UCSD-AML1 (cell line): ENCODE data around the gene TMEM115.

Source experiments
- DNase-seq: peaks from one replicate; lab custom pipeline; 2025; ENCODE audit not compliant: unreplicated experiment; lab: John Stamatoyannopoulos, UW

Gene TMEM115

GRCh38 chr3:50378024-50378423, 18.7 kb upstream of the TMEM115 start:
- DNase-seq, result no peak

- no peak for DNase-seq
Measured at GRCh38 chr3:50375258-50375931, 16.1 kb upstream of the TMEM115 start.

- DNase-seq, result no peak
Measured at GRCh38 chr3:50374363-50375257, 15.3 kb upstream of the TMEM115 start.

GRCh38 chr3:50373146-50374051, 14.1 kb upstream of the TMEM115 start:
- no peak for DNase-seq

GRCh38 chr3:50372349-50372748, 13.0 kb upstream of the TMEM115 start:
- no peak for DNase-seq

- DNase-seq, result peak; percentile 29
Measured at GRCh38 chr3:50371133-50371685, 11.9 kb upstream of the TMEM115 start.

GRCh38 chr3:50370594-50370993, 11.3 kb upstream of the TMEM115 start:
- DNase-seq, result peak; percentile 68

GRCh38 chr3:50369012-50369670, 9.8 kb upstream of the TMEM115 start:
- peak; percentile 23 for DNase-seq

- no peak for DNase-seq
Measured at GRCh38 chr3:50365842-50366220, 6.5 kb upstream of the TMEM115 start.

GRCh38 chr3:50365080-50365841, 5.9 kb upstream of the TMEM115 start:
- DNase-seq, result peak; percentile 41

- DNase-seq, result no peak
Measured at GRCh38 chr3:50364573-50365079, 5.3 kb upstream of the TMEM115 start.

- no peak for DNase-seq
Measured at GRCh38 chr3:50359760-50360110, 414 bp upstream of the TMEM115 start.

- no peak for DNase-seq
Measured at GRCh38 chr3:50358355-50358910, 888 bp downstream of the TMEM115 start.

- DNase-seq, result no peak
Measured at GRCh38 chr3:50357481-50357880, 1.8 kb downstream of the TMEM115 start.

GRCh38 chr3:50356553-50356952, 2.8 kb downstream of the TMEM115 start:
- DNase-seq, result peak; percentile 40

- DNase-seq, result no peak
Measured at GRCh38 chr3:50355829-50356552, 3.3 kb downstream of the TMEM115 start.

GRCh38 chr3:50354850-50355249, 4.5 kb downstream of the TMEM115 start:
- no peak for DNase-seq

- no peak for DNase-seq
Measured at GRCh38 chr3:50354186-50354764, 5.0 kb downstream of the TMEM115 start.
